Activated naive CD4-positive, alpha-beta T cell treated with anti-CD3 and anti-CD28 coated beads for 36 hours (primary cell): ENCODE data around the gene TMEM250. TPM values are rescaled to one million over a fixed set of nuclear protein-coding genes. Genes with fewer than 3 reads are reported as not detected.

ENCODE experiments used
- CTCF ChIA-PET: fragments of 350-600 bp; sonication (Branson Sonifier 250); formaldehyde crosslinking; loops from one replicate; lab custom pipeline; 2021; ENCODE audit warnings: antibody characterized with exemption; lab: Charles Lee
- DNase-seq: peaks from one replicate; pipeline ENCODE4 v3.0.0-alpha.2; 2020
- H3K27ac Mint-ChIP-seq: one replicate; pipeline ENCODE4 v1.8.0; 2021; ENCODE audit warnings: mild to moderate bottlenecking, mixed read lengths
- H3K27me3 Mint-ChIP-seq: one replicate; pipeline ENCODE4 v1.8.0; 2021; ENCODE audit warnings: low read depth, mixed read lengths
- H3K36me3 Mint-ChIP-seq: one replicate; pipeline ENCODE4 v1.8.0; 2021; ENCODE audit warnings: low read depth, mixed read lengths
- H3K4me1 Mint-ChIP-seq: one replicate; pipeline ENCODE4 v1.8.0; 2021; ENCODE audit warnings: low read depth, mixed read lengths
- H3K4me3 Mint-ChIP-seq: one replicate; pipeline ENCODE4 v1.8.0; 2021; ENCODE audit warnings: mild to moderate bottlenecking, moderate library complexity, mixed read lengths
- H3K9me3 Mint-ChIP-seq: one replicate; pipeline ENCODE4 v1.8.0; 2021; ENCODE audit warnings: mixed read lengths
- intact Hi-C: fragments of 100-400 bp; cut with micrococcal nuclease; formaldehyde crosslinking; loops from one replicate; pipeline ENCODE4 v1.15.1; 2023
- total RNA-seq, 2 experiments: library from RNA; stranded (reverse); gene quantifications; one replicate each; pipeline ENCODE4 v1.2.3, GENCODE V29; 2021

Gene TMEM250
- total RNA-seq, 2 experiments from 2014 or later: 20.7 to 22.2 TPM

- CTCF ChIA-PET: interaction anchor here (0.6 to 0.7 kb wide), 4 partner anchors 80 to 348 kb away, joined by 3 read pairs; no protein-coding TSS in a partner anchor
- Mint-ChIP-seq H3K27me3 (peaks cover 40% of the 10 kb centered on the region), H3K9me3 (no peaks in the 10 kb centered on the region), H3K36me3 (no peaks in the 10 kb centered on the region), H3K4me1 (peaks cover 4% of the 10 kb centered on the region), H3K27ac (no peak overlapping the region), H3K4me3 (no peak overlapping the region)
- DNase-seq: no peak
- intact Hi-C loops: no loop called here
These were observed 16.9 kb upstream of the TMEM250 start for GRCh38 chr9:136135326-136136126.

DNA sequence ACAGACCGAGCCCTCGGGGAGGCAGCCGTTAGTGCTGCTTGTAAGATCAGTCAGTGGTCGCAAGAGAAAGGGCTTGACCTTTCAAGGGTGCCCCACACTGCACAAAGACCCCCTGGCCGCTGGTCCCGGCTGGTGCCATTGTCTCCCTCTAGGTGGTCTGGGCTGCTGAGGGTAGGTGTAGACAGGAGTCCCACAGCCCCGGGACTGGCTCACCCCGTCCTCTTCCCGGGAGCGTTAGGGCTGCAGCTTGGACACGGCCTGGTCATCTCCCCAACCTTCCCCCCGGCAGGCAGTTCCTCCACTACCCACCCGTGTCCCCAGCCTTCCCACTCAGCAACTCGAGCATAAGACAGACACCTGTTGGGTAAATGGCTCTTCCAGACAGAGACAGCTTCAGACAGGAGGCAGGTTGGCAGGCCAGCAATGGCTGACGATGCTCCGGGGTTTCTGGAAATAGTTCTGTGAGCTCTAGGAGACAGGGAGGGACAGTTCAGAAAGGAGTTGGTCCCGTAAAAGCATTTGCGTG is 15.3 kb upstream of the TMEM250 start:
- intact Hi-C loops: no loop called here
- Mint-ChIP-seq H3K4me1 (peaks cover 4% of the 10 kb centered on the region), H3K27ac (no peak overlapping the region), H3K36me3 (no peaks in the 10 kb centered on the region), H3K9me3 (no peaks in the 10 kb centered on the region), H3K27me3 (peaks cover 40% of the 10 kb centered on the region), H3K4me3 (no peak overlapping the region)
- DNase-seq: no peak
- CTCF ChIA-PET: interaction anchor here (0.7 kb wide), 1 partner anchor 78 kb away, joined by 3 read pairs; no protein-coding TSS in a partner anchor

DNA sequence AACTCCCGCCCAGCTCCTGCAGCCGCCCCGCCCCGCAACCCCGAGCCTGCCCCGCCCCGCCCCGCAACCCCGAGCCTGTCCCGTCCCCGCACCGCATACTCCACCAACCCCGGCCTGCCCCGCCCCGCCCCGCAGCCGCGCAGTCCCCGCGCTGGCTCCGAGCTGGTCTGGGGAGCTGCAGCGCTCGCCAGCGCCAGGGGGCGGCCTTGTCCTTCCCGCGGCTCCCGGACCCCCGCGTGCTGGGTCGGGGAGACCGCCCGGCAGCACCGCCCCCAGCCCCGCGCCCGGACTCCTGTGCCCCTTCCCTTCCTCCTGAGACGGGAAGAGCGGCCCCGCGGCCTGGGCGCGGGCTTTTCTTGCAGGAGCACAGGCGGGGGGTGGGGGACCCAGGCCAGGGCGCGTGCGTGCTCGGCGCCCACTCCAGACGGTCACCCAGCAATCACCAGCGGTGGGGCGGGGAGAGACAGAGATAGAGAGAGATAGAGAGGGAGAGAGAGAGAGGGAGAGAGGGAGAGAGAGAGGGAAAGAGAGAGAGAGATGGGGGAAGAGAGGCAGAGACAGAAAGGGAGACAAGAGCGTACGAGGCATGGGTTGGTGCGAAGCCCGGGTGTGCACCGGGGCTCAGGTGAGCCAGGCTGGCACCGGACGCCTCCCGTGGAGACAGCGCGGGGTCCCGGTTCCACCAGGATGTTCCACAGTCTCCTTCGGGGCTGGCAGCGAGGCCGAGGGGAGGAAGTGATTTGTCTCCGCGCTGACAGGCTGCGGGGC is 14.7 kb upstream of the TMEM250 start:
- peaks cover 4% of the 10 kb centered on the region for H3K4me1 Mint-ChIP-seq
- H3K9me3 Mint-ChIP-seq: no peaks in the 10 kb centered on the region
- intact Hi-C loops: no loop called here
- no peak overlapping the region for H3K27ac Mint-ChIP-seq
- H3K4me3 Mint-ChIP-seq: peak overlapping the region; percentile 41
- no peaks in the 10 kb centered on the region for H3K36me3 Mint-ChIP-seq
- CTCF ChIA-PET: interaction anchor here (0.6 kb wide), 1 partner anchor 570 kb away, joined by 3 read pairs; no protein-coding TSS in a partner anchor
- peaks cover 35% of the 10 kb centered on the region for H3K27me3 Mint-ChIP-seq
- DNase-seq: peak; percentile 41

DNA sequence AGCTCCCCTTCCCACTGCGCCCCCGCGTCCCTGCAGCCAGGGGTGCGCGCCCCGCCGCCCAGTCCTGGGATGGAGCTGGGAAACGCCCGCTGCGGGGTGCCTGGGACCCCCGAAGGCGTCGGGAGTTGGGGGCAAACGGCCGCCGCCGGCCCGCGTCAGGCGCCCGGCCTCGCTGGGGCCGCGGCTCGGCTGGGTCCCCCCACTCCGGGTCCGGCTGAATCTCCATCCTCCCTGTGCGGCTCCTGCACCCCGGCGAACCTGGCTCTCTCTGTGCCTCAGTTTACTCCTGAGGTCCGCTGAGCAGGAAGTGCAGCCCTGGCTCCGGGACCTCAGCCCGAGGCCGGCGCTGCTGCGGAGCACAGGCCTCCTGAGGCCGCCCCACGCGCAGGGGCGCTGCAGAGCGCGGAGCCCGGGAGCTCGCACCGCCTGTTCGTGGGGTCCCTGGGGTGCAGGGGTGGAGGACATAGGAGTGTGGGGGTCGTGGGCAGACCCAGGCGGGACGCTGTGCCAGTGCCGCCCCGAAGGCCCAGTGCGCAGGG is 13.9 kb upstream of the TMEM250 start:
- intact Hi-C loops: loop anchor here (1.0 kb wide), 1 partner anchor 151 kb away; no protein-coding TSS in a partner anchor

DNA sequence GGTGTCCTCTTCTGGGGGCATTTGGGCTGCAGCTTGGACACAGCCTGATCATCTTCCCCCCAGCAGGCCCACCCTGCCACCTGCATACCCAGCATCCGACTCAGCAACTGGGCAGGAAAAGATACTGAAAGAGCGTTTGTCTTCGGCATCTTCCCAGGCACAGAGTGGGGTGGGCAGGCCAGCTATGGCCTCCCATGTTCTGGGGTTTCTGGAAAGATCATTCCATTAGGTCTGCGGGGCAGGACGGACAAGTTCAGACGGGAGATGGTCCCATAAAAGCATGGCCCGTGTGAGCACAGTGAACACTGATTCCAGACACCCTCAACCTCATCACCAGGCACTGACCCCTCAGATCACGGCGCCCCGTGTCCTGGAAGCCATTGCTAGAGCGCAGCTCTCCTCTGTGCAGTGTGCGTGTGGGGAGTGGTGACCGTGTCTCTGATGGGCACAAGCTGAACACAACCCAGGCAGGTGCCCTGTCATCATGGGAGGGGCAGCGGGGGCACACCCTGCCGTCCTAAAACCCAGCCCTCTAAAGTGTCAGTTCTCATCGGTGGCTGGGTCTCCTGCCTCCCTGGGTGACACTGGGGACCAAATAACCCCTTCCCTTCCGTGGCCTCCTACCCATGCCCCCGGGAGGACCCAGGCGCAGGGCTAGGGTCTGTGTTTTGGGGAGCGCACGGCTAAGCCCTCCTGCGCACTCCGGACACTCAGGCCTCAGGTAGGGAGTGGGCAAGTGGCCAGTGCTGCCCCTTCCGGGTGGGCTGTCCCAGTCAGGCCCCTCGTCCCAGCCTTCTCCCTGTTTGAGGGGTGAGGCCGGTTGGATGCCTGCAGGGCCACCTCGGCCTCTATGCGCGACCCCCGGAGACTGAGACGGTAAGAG is 13.2 kb upstream of the TMEM250 start:
- Mint-ChIP-seq H3K27ac (no peak overlapping the region), H3K9me3 (no peaks in the 10 kb centered on the region), H3K4me1 (peaks cover 4% of the 10 kb centered on the region), H3K4me3 (no peak overlapping the region), H3K36me3 (no peaks in the 10 kb centered on the region), H3K27me3 (peaks cover 33% of the 10 kb centered on the region)
- intact Hi-C loops: loop anchor here (1.0 kb wide), 1 partner anchor 151 kb away; no protein-coding TSS in a partner anchor
- CTCF ChIA-PET: interaction anchor here (0.6 kb wide), 1 partner anchor 498 kb away, joined by 3 read pairs; no protein-coding TSS in a partner anchor
- no peak for DNase-seq

More for the DNA sequence above, 13.9 kb upstream of the TMEM250 start:
- Mint-ChIP-seq H3K27ac (no peak overlapping the region), H3K4me1 (peaks cover 4% of the 10 kb centered on the region), H3K9me3 (no peaks in the 10 kb centered on the region), H3K27me3 (peaks cover 34% of the 10 kb centered on the region), H3K36me3 (no peaks in the 10 kb centered on the region), H3K4me3 (no peak overlapping the region)
- CTCF ChIA-PET: interaction anchor here (0.6 kb wide), 2 partner anchors 499 to 571 kb away, joined by 3 read pairs; no protein-coding TSS in a partner anchor
- DNase-seq: no peak

- H3K27ac Mint-ChIP-seq: peak overlapping the region; percentile 39
- peaks cover 2% of the 10 kb centered on the region for H3K9me3 Mint-ChIP-seq
- CTCF ChIA-PET: no interaction called here
- DNase-seq: no peak
- H3K36me3 Mint-ChIP-seq: no peaks in the 10 kb centered on the region
- peaks cover 19% of the 10 kb centered on the region for H3K27me3 Mint-ChIP-seq
- H3K4me1 Mint-ChIP-seq: peaks cover 2% of the 10 kb centered on the region
- H3K4me3 Mint-ChIP-seq: no peak overlapping the region
- intact Hi-C loops: loop anchor here (10.0 kb wide), 1 partner anchor 334 kb away; no protein-coding TSS in a partner anchor
These were observed 10.5 kb upstream of the TMEM250 start for GRCh38 chr9:136129176-136129575.

DNA sequence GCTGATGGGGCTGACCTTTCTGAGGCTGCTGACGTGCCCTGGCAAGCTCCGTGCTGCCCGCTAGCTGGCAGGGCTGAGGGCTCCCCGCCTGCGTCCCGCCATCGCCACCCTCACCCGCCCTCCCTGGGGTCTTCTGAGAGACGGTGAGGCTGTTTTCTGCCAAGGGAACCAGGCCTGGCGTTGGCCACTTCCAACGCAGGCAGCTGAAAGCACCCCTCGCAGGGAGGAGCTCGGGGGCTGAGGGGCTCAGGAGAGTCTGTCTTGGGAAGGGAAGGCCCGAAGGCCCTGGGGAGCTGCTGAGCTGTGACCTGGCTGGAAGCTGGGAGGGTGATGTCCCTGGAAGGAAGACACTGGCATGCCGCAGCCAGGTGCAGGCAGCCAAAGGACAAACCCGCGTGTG is 9.8 kb upstream of the TMEM250 start:
- peaks cover 2% of the 10 kb centered on the region for H3K9me3 Mint-ChIP-seq
- no peaks in the 10 kb centered on the region for H3K4me1 Mint-ChIP-seq
- no peak for DNase-seq
- intact Hi-C loops: loop anchor here (10.0 kb wide), 1 partner anchor 334 kb away; no protein-coding TSS in a partner anchor
- H3K27ac Mint-ChIP-seq: no peak overlapping the region
- CTCF ChIA-PET: interaction anchor here (0.5 to 0.6 kb wide), 3 partner anchors 143 to 1787 kb away, joined by 3 to 6 read pairs (median 5); no protein-coding TSS in a partner anchor
- H3K36me3 Mint-ChIP-seq: no peaks in the 10 kb centered on the region
- H3K27me3 Mint-ChIP-seq: peaks cover 11% of the 10 kb centered on the region
- no peak overlapping the region for H3K4me3 Mint-ChIP-seq

DNA sequence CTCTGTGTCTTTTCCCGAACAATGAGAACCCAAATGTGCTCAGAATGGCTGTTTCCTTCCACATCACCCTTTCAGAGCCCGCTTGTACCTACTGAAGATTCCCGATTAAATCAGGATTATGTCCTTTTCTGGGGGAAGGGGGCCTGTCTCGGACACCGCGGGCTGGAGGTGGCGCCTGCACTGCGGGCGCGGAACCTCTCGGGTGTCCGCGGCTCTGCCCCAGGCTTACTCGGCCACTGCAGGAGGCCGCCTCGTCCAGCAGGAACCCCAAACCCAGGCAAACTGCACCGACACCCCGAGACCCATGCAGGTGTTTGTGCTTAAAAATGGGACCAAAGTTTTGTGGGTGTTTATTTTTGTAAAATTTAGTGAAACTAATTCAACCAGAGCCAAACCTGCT is 8.6 kb upstream of the TMEM250 start:
- no peak overlapping the region for H3K27ac Mint-ChIP-seq
- CTCF ChIA-PET: no interaction called here
- no peak overlapping the region for H3K4me3 Mint-ChIP-seq
- DNase-seq: no peak
- intact Hi-C loops: loop anchor here (10.0 kb wide), 1 partner anchor 333 kb away; no protein-coding TSS in a partner anchor
- H3K9me3 Mint-ChIP-seq: peaks cover 2% of the 10 kb centered on the region
- no peaks in the 10 kb centered on the region for H3K36me3 Mint-ChIP-seq
- H3K4me1 Mint-ChIP-seq: no peaks in the 10 kb centered on the region
- peaks cover 9% of the 10 kb centered on the region for H3K27me3 Mint-ChIP-seq

- Mint-ChIP-seq H3K27me3 (no peaks in the 10 kb centered on the region), H3K9me3 (peaks cover 2% of the 10 kb centered on the region), H3K4me3 (no peak overlapping the region), H3K36me3 (no peaks in the 10 kb centered on the region), H3K4me1 (peaks cover 5% of the 10 kb centered on the region), H3K27ac (no peak overlapping the region)
- CTCF ChIA-PET: interaction anchor here (0.7 kb wide), 1 partner anchor 415 kb away, joined by 3 read pairs; no protein-coding TSS in a partner anchor
- no peak for DNase-seq
- intact Hi-C loops: loop anchor here (5.0 to 10.0 kb wide), 2 partner anchors 330 to 423 kb away; partner anchors contain the start of gene KCNT1
These were observed 6.5 kb upstream of the TMEM250 start for GRCh38 chr9:136124976-136125692.
